Chondrocyte (in vitro differentiated cells): ENCODE measurements around the gene FAM120A. TPM values are rescaled to one million over a fixed set of nuclear protein-coding genes. Genes with fewer than 3 reads are reported as not detected.

Experiments used
- DNase-seq: peaks from one replicate; pipeline ENCODE4 v3.0.0; 2021; ENCODE audit warnings: mixed read lengths, low spot score
- H3K27ac Mint-ChIP-seq: one replicate; pipeline ENCODE4 v1.8.0; 2021; ENCODE audit warnings: mild to moderate bottlenecking, moderate library complexity, mixed read lengths; ENCODE audit not compliant: unreplicated experiment
- H3K27me3 Mint-ChIP-seq: 2 replicates; pipeline ENCODE4 v1.8.0; 2021; ENCODE audit warnings: low read depth, mixed read lengths
- H3K36me3 Mint-ChIP-seq: 2 replicates; pipeline ENCODE4 v1.8.0; 2021; ENCODE audit warnings: low read depth, mixed read lengths
- H3K4me1 Mint-ChIP-seq: 2 replicates; pipeline ENCODE4 v1.8.0; 2021; ENCODE audit warnings: low read depth, mild to moderate bottlenecking, mixed read lengths
- H3K4me3 Mint-ChIP-seq: one replicate; pipeline ENCODE4 v1.8.0; 2021; ENCODE audit warnings: mild to moderate bottlenecking, moderate library complexity, mixed read lengths; ENCODE audit not compliant: unreplicated experiment
- H3K9me3 Mint-ChIP-seq: 2 replicates; pipeline ENCODE4 v1.8.0; 2021; ENCODE audit warnings: low read depth, mixed read lengths
- microRNA-seq: library from miRNA; unstranded; fragments of <30 nt; microRNA quantifications from one replicate; pipeline ENCODE4 v1.2.0, GENCODE V29; 2020; ENCODE audit warnings: borderline number of aligned reads
- total RNA-seq: library from RNA; stranded (reverse); gene quantifications from 3 replicates; pipeline ENCODE4 v1.2.1, GENCODE V29; 2021
- TF ChIP-seq, protein P1 (sequence below): fragments of 200-600 bp; sonication (generic); IDR thresholded peaks from 2 replicates; pipeline ENCODE4 v1.5.0; 2021; ENCODE audit warnings: antibody characterized with exemption, mild to moderate bottlenecking, moderate library complexity

FAM120A gene
- total RNA-seq, 1 donor from 2014 or later, result 89.9 TPM

DNA sequence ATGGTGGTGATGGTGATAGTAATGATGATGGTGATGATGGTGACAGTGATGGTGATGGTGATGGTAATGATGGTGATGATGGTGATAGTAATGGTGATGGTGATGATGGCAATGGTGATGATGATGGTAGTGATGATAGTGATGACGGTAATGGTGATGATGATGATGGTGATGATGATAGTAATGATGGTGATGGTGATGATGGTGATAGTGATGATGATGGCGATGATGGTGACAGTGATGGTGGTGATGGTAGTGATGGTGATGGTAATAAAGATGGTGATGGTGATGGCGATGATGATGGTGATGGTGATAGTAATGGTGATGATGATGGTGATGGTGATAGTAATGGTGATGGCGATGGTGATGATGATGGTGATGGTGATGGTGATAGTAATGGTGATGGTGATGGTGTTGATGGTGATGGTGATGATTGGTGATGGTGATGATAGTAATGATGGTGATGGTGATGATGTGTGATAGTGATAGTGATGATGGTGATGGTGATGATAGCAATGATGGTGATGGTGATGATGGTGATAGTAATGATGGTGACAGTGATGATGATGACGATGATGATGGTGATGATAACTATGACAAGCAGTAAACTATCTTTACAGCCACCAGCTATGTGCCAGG, 163.5 kb downstream of the FAM120A start:
- no peaks in the 10 kb centered on the region for H3K27me3 Mint-ChIP-seq
- peaks cover 4% of the 10 kb centered on the region for H3K36me3 Mint-ChIP-seq
- TF ChIP-seq, protein P1, sequence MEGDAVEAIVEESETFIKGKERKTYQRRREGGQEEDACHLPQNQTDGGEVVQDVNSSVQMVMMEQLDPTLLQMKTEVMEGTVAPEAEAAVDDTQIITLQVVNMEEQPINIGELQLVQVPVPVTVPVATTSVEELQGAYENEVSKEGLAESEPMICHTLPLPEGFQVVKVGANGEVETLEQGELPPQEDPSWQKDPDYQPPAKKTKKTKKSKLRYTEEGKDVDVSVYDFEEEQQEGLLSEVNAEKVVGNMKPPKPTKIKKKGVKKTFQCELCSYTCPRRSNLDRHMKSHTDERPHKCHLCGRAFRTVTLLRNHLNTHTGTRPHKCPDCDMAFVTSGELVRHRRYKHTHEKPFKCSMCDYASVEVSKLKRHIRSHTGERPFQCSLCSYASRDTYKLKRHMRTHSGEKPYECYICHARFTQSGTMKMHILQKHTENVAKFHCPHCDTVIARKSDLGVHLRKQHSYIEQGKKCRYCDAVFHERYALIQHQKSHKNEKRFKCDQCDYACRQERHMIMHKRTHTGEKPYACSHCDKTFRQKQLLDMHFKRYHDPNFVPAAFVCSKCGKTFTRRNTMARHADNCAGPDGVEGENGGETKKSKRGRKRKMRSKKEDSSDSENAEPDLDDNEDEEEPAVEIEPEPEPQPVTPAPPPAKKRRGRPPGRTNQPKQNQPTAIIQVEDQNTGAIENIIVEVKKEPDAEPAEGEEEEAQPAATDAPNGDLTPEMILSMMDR, result no peak
- H3K27ac Mint-ChIP-seq, result no peak overlapping the region
- peaks cover 13% of the 10 kb centered on the region for H3K4me1 Mint-ChIP-seq
- no peak for DNase-seq
- H3K9me3 Mint-ChIP-seq, result peaks cover 6% of the 10 kb centered on the region
- no peak overlapping the region for H3K4me3 Mint-ChIP-seq

Small RNAs within 50 kb of the gene (microRNA-seq; reads per million reads assigned to microRNA genes)
- gene MIR548AU, result not detected

Other genes with a start within 250 kb of the FAM120A start
- 36.9 to 41.4 TPM (median 40.3 TPM) in 3 replicates for gene FAM120AOS, start 1.9 kb downstream of the FAM120A start, total RNA-seq
- 28.5 to 30.1 TPM (median 29.4 TPM) in 3 replicates for gene PHF2, start 124.9 kb downstream of the FAM120A start, total RNA-seq